ENCODE data around the gene DLG2.
"Not testable (repeated sequence)": the region's sequence is repeated elsewhere in the genome, so short reads cannot be mapped to it uniquely, and the experiment has no call there.

The DLG2 gene

DNA sequence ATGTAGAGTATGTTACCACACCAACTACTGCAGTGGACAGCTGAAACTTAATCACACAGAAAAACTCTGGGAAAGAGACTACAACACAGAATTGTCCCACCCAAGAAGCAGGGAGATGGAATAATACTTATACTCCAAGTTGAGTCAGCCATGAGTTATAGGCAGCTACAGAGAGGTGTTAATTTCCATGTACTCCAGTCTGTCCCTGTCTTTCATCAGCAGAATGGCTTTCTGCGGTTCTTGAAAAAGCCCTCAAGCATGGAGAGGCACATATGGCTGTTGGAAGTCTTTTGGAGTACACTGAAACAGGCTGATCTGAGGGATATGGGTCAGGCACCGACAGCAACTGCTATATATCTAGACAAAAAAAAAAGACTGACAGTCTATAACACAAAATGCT is 219.5 kb downstream of the DLG2 start:
- H3K4me3 ChIP-seq (replicated peaks; ENCODE audit: low read depth, low read length): no peak overlapping the region
- TF ChIP-seq, protein P1, sequence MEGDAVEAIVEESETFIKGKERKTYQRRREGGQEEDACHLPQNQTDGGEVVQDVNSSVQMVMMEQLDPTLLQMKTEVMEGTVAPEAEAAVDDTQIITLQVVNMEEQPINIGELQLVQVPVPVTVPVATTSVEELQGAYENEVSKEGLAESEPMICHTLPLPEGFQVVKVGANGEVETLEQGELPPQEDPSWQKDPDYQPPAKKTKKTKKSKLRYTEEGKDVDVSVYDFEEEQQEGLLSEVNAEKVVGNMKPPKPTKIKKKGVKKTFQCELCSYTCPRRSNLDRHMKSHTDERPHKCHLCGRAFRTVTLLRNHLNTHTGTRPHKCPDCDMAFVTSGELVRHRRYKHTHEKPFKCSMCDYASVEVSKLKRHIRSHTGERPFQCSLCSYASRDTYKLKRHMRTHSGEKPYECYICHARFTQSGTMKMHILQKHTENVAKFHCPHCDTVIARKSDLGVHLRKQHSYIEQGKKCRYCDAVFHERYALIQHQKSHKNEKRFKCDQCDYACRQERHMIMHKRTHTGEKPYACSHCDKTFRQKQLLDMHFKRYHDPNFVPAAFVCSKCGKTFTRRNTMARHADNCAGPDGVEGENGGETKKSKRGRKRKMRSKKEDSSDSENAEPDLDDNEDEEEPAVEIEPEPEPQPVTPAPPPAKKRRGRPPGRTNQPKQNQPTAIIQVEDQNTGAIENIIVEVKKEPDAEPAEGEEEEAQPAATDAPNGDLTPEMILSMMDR (IDR thresholded peaks at IDR 0.05; ENCODE audit: low read length, missing control alignments): no peak
- DNase-seq (ENCODE audit: low read depth): no peak

DNA sequence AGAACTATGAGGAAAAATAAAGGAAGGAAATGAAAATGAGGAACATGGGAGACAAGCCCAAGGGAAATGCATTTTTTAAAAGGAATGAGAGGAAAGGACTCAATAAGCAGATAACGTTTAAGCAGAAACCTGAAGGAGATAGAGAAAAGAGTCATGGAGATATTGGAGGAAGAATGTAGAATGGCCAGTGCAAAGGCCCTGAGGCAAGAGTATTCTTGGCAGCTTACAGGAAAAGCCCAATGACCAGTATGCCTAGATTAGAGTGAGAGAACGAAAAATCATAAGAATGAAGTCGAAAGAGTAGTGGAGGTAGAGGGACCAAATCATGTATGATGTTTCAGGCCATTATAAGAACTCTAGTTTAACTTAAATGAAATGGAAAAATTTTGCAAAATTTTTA is 220.3 kb downstream of the DLG2 start:
- H3K4me3 ChIP-seq (replicated peaks; ENCODE audit: low read depth, low read length): no peak overlapping the region
- TF ChIP-seq, protein P1 (IDR thresholded peaks at IDR 0.05; ENCODE audit: low read length, missing control alignments): no peak

DNA sequence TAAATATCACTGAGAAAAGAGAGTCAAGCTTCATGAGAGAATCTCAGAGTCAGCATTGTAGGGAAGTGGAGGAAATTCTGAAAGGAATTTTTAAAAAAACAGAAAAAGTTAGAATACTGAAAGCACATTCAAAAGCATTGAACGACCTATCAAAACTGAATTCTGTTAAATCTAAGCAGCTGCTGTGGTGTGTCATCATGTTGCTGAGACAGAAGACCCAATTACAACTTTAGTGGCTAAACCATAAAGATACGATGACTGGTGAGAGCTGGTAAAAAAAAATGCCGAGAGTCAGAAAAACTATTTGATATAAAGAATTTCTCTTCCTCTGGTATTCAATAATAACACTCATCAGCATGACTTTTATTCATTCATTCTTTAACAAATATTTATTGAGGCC is 220.8 kb downstream of the DLG2 start:
- no peak overlapping the region for H3K4me3 ChIP-seq (replicated peaks; ENCODE audit: low read depth, low read length)
- DNase-seq (ENCODE audit: low read depth): no peak
- TF ChIP-seq, protein P1 (IDR thresholded peaks at IDR 0.05; ENCODE audit: low read length, missing control alignments): no peak

More for the DNA sequence above, 220.3 kb downstream of the DLG2 start:
- no peak for DNase-seq (ENCODE audit: low read depth)

DNA sequence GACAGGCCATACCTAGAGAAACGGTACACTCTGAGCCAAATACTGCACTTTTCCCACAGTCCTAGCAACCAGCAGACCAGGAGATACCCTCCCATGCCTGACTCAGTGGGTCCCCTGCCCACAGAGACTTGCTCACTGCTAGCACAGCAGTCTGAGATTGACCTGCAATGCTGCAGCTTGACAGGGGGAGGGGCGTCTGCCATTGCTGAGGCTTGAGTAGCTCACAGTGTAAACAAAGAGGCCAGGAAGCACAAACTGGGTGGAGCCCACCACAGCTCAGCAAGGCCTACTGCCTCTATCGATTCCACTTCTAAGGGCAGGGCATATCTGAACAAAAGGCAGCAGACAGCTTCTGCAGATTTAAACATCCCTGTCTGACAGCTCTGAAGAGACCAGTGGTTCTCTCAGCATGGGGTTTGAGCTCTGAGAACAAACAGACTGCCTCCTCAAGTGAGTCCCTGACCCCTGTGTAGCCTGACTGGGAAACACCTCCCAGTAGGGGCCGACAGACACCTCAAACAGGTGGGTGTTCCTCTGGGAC is 231.6 kb downstream of the DLG2 start:
- DNase-seq (ENCODE audit: low read depth); H3K4me3 ChIP-seq (replicated peaks; ENCODE audit: low read depth, low read length): not testable (repeated sequence)

DNA sequence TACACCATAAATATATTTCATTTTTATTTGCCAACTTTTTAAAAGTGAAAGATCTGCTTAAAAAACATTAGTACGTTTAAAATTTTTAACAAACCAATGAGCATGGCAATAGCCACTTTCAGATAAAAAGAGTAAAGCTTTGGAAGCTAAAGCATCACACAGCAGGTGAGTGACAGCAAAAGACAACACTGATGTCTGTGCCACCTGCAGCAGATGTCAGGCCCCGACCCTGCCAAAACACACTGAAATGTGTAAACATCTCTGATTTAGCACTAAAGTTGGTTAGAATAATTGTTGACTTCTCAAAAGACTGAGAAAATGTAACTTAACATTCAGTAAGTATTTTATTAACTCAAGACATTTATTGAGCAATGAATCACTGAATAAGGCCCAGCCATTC is 232.9 kb downstream of the DLG2 start:
- DNase-seq (ENCODE audit: low read depth): no peak
- H3K4me3 ChIP-seq (replicated peaks; ENCODE audit: low read depth, low read length): no peak overlapping the region
- TF ChIP-seq, protein P1 (IDR thresholded peaks at IDR 0.05; ENCODE audit: low read length, missing control alignments): no peak

DNA sequence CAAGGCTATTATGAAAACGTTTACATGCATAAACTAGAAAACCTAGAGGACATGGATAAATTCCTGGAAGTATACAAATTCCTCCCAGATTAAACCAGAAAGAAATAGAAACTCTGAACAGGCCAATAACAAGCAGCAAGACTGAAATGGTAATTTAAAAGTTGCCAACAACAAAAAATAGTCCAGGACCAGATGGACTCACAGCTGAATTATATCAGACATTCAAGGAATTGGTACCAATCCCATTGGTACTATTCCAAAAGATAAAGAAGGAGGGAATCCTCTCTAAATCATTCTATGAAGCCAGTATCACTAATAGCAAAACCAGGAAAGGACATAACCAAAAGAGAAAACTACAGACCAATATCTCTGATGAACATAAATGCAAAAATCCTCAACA is 236.0 kb downstream of the DLG2 start:
- H3K4me3 ChIP-seq (replicated peaks; ENCODE audit: low read depth, low read length): no peak overlapping the region
- TF ChIP-seq, protein P1 (IDR thresholded peaks at IDR 0.05; ENCODE audit: low read length, missing control alignments): no peak

DNA sequence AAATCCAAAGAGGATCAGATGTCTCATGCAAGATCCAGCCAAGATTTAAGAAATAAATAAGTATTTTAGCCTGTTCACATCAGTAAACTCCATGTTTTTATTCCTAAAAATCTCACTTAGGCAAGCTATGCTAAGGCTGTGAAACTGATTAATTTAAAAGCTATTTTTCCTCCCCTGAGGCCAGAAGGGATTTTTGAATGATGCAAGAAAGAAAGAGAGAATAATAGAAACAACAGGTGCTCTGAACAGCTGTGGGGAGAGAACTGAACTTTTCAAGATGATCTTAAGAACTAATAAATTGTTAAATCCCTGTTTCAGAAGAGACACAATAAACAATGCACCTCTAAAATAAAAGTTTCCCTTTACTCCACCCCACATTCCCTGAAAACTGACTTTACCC is 241.6 kb downstream of the DLG2 start:
- DNase-seq (ENCODE audit: low read depth): no peak
- no peak overlapping the region for H3K4me3 ChIP-seq (replicated peaks; ENCODE audit: low read depth, low read length)
- TF ChIP-seq, protein P1 (IDR thresholded peaks at IDR 0.05; ENCODE audit: low read length, missing control alignments): no peak

More for the DNA sequence above, 236.0 kb downstream of the DLG2 start:
- no peak for DNase-seq (ENCODE audit: low read depth)
